ENCODE measurements around the gene CPB2.

- TF ChIP-seq CTCF (IDR thresholded peaks at IDR 0.05; ENCODE audit: low read length) (no peak), EZH2 (IDR thresholded peaks at IDR 0.05; ENCODE audit: borderline replicate concordance, low read length) (no peak)
These were observed 2.1 kb upstream of the CPB2 start for GRCh38 chr13:46106839-46107371.

All from OCI-LY1 (cell line).